Measurements from ENCODE around the gene NUP214. TPM values are rescaled to one million over a fixed set of nuclear protein-coding genes. Genes with fewer than 3 reads are reported as not detected.

Gene NUP214
- total and polyA plus RNA-seq, 2 of the 8 experiments (the other 6 are each of a cell fraction or from before 2014, with no cell fraction given), result 28.6 to 50.2 TPM

GRCh38 chr9:131216806-131217205 is 91.4 kb downstream of the NUP214 start (continued):
- no peak for TF ChIP-seq SAP30 (IDR thresholded peaks at IDR 0.05; ENCODE audit: insufficient read depth, insufficient replicate concordance, low read length)

Data from H1 (cell line).